ENCODE results near the gene DPYD. TPM values are rescaled to one million over a fixed set of nuclear protein-coding genes. Genes with fewer than 3 reads are reported as not detected.
"Not testable (repeated sequence)": the region's sequence is repeated elsewhere in the genome, so short reads cannot be mapped to it uniquely, and the experiment has no call there.

Gene DPYD
- total RNA-seq, 2 donors from 2014 or later = 40.3 to 50.3 TPM

DNA sequence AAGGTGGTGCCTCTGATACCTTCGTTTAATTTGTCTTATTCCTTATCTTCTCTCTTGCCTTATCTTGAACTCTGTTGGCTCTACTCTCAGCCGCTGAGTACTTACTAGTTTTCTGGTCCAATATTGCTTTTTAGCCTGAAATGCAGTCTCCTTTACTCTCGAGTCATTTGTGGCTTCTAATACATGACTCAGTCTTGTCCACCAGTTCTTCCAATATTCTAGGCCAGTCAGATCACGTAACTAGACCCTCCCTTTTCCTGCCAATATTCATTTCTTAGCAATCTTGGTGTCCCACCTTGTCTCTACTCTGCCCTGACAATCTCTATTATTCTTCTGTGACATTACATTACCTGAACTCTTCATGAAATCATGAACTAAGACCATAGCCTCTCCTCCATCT lies 555.8 kb downstream of the DPYD start:
- intact Hi-C loops (cut with DNase I) = no loop called here
- no peak for DNase-seq (ENCODE audit: low spot score)

DNA sequence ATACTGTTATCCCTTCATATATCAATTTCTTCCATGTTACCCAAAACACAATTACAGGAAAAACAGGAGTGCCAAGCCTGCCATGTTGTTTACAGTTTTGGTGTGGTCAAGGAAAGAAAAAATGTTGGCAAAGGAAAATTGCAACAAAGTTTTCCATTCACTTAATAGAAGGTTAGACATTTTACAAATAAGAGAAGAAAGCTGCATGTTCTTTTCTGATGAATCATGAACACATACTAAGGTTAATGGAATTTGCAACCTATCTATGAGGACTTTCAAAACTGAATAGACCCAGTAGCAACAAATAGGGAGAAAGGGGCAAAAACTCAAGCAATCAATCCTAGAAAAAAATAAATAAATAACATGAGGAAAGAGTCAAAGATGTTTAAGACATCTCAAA lies 556.7 kb downstream of the DPYD start:
- intact Hi-C loops (cut with DNase I) = no loop called here
- DNase-seq (ENCODE audit: low spot score) = no peak

DNA sequence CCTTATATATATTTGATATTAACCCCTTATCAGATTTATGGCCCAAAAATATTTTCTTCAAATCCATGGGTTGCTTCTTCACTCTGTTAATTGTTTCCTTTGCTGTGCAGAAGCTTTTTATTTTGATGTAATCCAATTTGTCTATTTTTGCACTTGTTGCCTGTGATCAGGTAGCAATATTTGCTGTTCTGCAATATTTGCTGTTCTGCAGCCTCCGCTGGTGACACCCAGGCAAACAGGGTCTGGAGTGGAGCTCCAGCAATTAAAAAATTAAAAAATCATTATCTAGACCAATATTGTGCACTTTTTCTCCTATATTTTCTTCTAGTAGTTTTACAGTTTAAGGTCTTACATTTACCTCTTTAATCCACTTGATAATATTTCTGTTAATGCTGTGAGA lies 564.5 kb downstream of the DPYD start:
- DNase-seq (ENCODE audit: low spot score) = no peak
- intact Hi-C loops (cut with DNase I) = no loop called here

DNA sequence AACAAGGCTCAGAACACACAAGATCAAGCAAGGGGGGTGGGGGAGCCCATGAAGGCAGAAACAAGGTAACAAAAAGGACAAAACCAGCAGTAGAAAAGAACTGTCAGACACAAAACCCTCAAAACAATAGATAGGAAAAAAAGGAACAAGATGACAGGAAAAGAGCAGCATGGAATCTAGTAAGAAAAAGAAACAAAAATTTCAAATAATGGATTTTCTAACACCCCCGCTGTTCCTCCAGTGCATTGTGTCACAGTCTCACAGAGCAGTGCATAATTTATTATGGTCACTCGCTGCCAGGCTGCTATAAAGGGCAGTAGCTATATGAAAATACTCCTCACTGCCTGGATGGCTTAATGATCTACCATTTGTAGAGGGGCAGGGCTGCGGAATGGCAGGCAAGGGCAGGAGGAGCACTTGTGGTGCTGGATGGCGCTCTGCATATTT lies 567.9 kb downstream of the DPYD start:
- DNase-seq (ENCODE audit: low spot score) = no peak

DNA sequence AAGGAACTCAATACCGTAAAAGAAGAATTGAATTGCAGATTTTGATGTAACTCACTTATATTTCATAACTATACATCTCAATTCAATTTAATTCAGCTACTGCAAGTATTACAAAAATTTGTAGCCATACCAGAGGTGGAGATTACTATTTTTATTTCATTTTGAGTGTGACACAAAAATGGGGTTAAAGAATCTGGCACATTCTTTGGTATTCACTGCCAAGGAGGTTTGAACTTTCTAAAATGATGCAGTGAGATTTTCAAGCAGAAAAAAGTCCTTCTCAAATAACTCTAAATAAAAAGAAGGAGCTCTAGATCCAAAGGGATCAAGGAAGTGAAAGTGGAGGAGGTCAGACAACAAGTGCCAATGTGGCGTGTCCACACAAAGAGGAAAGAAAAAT lies 569.0 kb downstream of the DPYD start:
- intact Hi-C loops (cut with DNase I) = no loop called here

More for the DNA sequence above, 567.9 kb downstream of the DPYD start:
- intact Hi-C loops (cut with DNase I) = no loop called here

DNA sequence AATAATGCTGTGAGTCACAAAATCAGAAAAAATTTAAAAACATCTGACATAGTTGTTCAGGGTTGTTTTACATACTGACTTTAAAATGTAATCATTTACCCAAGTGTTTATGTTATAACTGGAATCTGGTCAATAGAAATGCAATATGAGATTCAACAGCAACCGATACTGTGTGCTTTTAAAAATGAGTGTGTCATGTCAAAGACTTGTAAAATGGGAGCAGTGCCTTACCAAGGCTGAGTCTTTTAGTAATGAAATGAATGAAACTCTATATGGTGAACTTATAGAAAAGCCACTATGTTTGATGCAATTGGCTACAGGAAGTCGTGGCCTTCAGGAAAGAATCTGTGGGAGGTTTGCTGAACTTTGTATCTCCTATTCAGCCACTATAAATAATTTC lies 570.2 kb downstream of the DPYD start:
- DNase-seq (ENCODE audit: low spot score) = no peak
- intact Hi-C loops (cut with DNase I) = no loop called here

More for the DNA sequence above, 569.0 kb downstream of the DPYD start:
- DNase-seq (ENCODE audit: low spot score) = no peak

DNA sequence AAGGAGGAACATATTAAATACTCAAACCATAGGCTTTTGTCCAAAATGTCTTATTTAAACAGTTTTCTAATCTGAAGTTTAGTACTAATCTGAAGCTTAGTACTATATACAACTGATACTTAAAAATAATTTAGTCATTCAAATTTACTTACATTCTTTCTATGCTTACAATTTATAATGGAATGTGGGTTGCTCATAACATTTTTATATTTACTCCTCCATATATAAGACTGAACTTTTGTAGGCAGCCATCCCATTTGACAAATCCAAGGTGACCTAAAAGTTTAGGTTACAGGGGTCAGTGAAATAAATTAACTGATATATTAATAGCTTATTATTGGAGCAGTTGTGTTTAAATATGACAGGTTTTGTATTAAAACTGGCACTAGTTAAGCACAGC lies 570.6 kb downstream of the DPYD start:
- intact Hi-C loops (cut with DNase I) = no loop called here
- no peak for DNase-seq (ENCODE audit: low spot score)

DNA sequence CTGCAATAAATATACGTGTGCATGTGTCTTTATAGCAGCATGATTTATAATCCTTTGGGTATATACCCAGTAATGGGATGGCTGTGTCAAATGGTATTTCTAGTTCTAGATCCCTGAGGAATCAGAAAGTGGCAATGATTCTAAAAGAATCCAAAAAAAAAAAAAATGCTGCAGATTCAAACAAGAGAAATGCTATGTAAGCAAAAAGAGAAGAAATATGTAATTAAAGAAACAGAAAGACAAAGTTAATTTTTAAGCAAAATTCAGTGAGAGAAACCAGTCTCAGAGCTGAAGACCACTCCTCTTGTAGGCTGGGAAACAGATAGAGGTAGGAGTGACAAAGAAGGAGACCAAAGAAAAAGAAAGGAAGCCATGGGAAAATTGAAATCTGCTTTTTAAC lies 571.0 kb downstream of the DPYD start:
- intact Hi-C loops (cut with DNase I); DNase-seq (ENCODE audit: low spot score): not testable (repeated sequence)

DNA sequence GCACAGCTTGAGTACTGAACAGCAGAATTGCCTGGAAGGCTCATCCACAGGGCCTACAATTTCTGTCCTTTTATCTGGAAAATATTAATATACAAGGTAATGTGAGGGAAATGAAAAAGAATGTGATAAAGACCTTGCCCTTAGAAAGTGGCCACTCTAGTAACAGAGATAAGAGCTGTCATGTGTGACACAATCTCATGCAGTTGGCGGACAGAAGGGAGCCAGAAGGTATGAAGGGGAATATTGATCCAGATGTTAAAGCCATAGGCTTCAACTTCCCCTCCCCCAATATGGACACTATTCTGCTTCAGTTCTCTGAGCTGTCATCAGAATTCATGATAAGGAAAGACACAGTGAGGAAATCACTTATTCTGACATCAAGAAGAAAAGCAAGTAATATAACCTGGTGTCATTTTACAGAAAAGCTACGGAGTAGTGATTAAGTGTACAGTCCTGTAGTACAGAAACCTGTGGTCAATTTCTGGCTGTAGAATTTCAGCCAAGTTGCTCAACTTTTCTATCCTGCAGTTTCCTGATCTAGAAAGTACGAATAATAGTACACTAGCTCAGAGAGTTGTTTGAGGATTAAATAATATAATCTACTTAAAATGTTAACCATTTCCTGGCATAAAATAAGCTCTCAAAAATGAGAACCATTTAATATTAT lies 572.1 kb downstream of the DPYD start:
- no peak for DNase-seq (ENCODE audit: low spot score)
- intact Hi-C loops (cut with DNase I) = no loop called here

DNA sequence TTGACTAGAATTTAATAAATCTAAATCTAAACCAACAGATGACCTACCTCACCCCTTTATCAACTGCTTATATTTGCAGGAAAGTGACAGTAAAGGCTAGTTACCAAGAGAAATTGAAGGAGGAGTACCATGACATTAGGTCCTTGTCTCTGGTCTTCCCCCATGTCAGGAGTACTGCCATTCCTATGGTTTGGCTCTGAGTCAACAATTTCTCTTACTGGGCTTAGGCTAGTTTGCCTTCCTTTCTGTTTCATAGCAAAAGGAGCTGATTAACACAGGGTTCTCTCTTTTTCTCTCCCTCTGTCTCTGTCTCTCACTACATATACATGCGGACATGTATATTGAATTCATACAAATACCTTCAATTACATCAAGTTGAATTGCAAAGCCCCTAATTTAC lies 579.9 kb downstream of the DPYD start:
- intact Hi-C loops (cut with DNase I) = loop anchor here in 1 of 2 donors (5.0 kb wide), 1 partner anchor 524 kb away; no protein-coding TSS in a partner anchor
- no peak for DNase-seq (ENCODE audit: low spot score)

DNA sequence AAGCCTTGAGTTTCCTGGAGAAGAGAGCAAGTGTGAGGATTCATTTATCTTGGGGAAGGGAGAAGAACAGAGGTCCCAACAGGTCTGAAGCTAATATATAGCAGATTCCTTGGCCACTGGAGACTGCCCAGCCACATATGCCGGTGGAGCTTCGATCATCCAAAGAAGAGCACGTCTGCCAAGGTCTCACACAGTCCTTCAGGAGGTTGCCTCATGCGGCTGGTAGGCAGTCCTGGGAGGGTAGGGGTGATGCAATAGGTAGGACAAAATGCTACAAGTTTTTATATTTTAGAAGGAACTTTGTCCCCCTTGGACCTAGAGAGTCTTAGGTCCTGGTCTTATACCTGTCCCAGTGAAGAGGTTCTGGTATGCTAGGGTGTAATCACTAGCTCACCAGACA lies 582.5 kb downstream of the DPYD start:
- intact Hi-C loops (cut with DNase I) = no loop called here
- DNase-seq (ENCODE audit: low spot score) = no peak

DNA sequence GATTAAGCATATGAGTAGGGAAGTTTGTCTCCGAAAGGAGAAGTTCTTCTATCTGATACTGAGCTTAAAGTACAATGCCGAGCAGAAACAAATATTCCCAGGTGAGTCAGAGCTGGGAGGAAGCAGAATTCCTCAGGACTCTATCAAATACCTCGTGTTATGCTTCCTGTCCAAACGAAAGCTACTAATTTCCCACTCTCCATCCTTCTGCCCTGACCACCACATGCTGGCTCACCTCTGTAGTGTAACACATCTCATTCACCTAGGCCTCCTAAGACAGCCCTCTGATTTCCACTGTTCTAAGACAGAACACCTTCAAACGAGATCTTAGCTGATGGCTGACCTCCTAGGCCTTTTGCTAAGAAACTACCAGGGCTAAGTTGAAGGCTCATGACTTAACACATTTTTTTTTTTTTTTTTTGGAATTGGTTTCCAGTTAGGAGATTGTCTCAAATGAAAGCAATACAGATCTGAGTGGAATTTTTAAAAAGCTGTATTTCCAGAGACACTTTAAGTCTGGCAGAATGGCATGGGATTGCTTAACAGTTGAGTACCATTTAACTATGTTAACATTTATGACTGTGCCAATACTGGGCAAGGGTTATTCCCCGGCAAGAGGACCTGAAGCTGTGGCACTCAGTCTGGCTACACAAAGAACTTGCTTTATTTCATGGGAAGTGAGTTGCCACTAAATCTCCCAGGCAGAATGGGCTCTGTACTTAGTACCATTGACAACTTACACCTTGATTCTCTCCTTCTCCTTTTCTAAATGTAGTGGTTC lies 583.4 kb downstream of the DPYD start:
- DNase-seq (ENCODE audit: low spot score) = no peak
- intact Hi-C loops (cut with DNase I) = no loop called here

DNA sequence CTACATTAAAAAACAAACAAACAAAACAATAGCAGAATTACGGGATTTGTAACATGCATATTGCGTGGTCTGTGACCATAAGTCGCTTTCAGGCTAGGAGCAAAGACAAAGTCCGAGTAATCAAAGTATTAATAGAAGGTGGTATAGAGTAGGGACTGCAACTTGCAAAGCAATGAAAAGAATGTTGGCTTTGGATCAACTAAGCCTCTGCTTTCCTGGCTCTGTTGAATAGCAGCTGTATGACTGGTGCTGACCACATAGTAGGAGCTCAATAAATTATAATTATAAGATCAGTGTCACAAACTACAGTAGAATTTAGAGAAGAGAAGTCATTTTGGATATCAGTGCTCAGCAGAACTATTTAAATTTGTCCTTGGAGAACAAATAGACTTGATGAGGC lies 586.4 kb downstream of the DPYD start:
- DNase-seq (ENCODE audit: low spot score) = no peak
- intact Hi-C loops (cut with DNase I) = no loop called here

DNA sequence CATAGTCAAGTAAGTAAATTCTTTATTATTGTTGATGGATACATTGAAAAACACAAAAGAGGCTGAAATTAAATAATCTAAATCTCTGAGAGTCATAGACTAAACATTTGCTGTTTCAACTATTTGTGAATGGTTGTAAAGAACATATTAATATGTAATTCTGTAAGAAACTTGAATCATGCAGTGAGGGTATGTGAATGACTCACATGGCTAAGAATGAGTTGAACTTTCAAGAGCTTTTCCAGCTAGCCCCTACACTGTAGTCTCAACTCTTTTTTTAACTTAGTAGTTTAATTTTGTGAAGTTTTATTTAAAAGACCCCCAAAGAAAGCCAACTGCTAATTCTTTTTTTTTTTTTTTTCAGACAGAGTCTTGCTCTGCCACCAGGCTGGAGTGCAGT lies 588.1 kb downstream of the DPYD start:
- intact Hi-C loops (cut with DNase I) = no loop called here
- DNase-seq (ENCODE audit: low spot score) = no peak

DNA sequence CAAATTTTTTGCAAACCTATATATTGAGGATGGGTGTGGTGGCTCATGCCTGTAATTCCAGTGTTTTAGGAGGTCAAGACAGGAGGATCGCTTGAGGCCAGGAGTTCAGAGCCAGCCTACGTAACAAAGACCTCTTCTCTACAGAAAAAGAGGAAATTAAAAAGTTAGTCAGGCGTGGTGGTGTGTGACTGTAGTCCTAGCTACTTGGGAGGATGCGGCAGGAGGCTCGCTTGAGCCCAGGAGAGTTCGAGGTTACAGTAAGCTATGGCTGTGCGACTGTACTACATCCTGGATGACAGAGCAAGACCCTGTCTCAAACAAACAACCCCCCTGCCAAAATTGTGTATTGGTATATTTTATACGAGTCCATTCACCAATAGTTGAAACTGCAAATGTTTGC lies 589.7 kb downstream of the DPYD start:
- DNase-seq (ENCODE audit: low spot score) = no peak

DNA sequence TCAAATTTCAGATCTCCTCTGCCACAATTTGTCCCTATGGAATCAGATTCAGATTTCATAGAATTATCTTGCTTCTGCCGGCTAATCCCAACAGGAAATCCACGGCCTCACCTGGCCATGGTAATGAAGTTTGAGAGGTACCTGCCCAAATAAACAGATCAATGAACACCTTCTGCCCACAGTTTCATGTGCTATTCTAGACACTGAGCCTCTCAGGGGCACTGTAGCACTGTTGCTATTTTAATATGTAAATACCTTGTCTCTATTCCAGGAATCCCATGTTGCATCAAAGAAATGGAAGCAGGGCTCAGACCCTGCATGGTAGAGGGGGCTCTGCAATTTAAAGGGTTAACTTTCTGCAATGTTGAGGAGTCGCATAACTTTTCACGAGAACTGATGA lies 606.1 kb downstream of the DPYD start:
- no peak for DNase-seq (ENCODE audit: low spot score)
- intact Hi-C loops (cut with DNase I) = no loop called here

More for the DNA sequence above, 589.7 kb downstream of the DPYD start:
- intact Hi-C loops (cut with DNase I) = no loop called here

DNA sequence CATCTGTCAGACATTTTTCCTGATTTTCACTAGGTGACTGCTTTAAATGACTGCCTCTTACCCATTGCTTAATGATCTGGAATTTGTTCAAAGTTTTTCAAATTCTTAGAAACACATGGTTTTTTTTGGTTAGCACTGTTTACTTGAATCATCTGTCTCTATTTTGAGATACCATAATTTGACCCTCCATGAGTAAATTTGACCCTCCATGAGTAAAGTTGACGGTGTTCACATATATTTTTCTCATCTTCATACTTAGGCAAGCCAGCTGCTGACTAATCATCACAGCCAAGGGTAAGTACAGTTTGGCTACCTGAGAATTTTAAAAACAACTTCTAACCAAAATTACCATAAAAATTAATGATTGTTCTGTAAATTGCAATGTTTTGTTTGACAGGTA lies 612.7 kb downstream of the DPYD start:
- DNase-seq (ENCODE audit: low spot score) = no peak
- intact Hi-C loops (cut with DNase I) = no loop called here

DNA sequence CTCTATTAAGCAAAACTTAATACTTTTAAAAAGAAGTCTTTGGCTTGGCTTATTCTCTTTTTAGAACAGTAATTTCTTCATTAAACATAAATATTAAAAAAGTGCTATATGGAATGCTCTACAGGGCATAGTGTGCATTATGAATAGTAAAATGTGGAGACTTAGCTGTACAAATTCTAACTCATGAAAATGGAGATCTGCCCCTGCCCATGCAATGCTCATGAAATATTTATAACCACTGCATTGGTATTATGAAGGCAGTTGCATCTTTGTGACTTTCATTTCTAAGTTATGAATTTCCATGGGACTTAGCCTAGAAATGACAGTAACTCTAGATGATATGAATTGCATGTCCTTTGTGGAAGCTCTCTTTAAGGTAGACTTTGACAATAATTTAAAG lies 613.3 kb downstream of the DPYD start:
- intact Hi-C loops (cut with DNase I) = no loop called here
- no peak for DNase-seq (ENCODE audit: low spot score)

DNA sequence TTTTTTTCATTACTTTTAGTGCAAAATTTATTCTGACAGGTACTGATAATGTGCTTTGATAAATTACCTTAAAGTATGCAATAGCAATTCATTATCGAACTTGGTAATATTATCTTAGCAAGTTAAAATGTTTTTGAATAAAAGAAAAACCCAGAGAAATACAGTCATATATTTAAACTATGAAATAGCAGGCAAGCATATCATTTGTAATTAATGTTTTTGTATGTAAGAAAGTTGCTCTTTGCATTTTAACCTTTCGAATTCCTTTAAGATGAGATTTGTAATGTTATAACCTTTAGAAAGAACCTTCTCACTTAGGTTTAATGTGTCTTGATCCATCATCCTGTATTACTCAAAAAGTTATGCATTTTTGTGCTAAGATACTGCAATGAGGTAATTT lies 613.7 kb downstream of the DPYD start:
- intact Hi-C loops (cut with DNase I) = no loop called here
- DNase-seq (ENCODE audit: low spot score) = no peak

DNA sequence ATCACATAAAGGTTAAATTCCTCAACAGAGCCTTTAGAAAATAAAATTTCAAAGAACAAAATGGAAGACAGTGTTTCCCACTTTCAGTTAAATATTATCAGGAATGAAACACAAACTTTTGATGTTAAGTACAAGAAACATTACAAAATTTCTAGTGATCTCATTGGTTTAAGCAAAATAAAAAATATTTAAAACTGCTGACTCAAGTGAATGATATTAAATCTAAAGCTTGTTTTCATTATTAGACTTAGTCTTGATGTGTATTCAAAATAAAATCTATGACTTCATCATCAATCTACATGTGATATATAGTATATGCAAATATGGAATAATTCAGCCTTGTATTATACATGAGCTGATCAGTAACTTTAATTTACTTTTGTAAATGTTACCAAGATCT lies 614.3 kb downstream of the DPYD start:
- intact Hi-C loops (cut with DNase I) = no loop called here
- no peak for DNase-seq (ENCODE audit: low spot score)

DNA sequence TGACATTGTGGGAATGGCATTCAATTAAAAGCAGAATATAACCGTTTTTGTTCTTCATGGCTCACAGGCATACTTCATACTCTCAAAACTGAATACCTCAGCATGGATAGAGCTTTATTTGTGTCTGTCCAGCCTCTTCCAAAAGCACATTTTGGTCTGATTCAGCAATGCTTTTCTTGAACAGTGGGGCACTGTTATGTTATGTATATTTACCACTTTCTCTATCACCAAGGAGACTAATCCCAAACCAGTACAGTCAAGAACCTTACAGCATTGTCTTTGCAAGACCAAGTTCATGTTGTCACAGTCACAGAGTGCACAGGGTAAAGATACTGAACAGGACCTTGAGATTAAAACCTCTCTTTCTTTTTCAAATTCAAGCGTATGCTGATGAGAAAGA lies 616.5 kb downstream of the DPYD start:
- intact Hi-C loops (cut with DNase I) = no loop called here
- no peak for DNase-seq (ENCODE audit: low spot score)

Data from posterior vena cava (tissue), 2 donors.